GM18861 (cell line): ENCODE measurements around the gene TFAP2A.

ENCODE experiments used
- ATAC-seq: cut with Tn5 transposase; IDR thresholded peaks from one replicate; pipeline ENCODE4 v1.9.1; 2021; ENCODE audit not compliant: unreplicated experiment

TFAP2A gene

DNA sequence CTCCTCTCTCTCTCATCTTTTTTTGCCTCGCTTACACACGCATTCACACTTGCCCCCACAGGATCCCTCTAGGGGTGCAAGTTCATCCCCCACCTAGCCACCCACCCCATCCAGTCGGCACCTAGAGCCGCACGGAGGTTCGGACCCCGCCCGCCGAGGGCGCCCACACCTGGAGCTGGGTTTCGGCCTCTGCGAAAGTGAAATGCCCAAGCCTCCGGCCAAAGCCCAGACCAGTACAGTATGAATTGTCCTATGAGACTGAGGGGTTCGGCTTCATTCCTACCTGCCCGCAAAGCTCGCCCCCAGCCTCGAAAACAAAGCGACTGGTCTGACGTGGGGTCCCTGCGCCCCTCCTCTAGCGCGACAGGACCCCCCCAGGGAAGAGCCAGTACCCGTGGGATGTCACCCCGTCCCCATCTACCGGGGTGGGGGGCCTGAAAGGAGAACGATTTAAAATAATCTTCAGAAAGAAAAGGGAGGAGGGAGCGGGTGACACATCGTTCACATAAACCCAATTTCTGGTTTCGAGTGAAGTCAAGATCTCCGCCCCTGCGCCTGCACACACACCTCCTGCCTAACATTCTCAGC, 1.5 kb downstream of the TFAP2A start:
- no peak for ATAC-seq

DNA sequence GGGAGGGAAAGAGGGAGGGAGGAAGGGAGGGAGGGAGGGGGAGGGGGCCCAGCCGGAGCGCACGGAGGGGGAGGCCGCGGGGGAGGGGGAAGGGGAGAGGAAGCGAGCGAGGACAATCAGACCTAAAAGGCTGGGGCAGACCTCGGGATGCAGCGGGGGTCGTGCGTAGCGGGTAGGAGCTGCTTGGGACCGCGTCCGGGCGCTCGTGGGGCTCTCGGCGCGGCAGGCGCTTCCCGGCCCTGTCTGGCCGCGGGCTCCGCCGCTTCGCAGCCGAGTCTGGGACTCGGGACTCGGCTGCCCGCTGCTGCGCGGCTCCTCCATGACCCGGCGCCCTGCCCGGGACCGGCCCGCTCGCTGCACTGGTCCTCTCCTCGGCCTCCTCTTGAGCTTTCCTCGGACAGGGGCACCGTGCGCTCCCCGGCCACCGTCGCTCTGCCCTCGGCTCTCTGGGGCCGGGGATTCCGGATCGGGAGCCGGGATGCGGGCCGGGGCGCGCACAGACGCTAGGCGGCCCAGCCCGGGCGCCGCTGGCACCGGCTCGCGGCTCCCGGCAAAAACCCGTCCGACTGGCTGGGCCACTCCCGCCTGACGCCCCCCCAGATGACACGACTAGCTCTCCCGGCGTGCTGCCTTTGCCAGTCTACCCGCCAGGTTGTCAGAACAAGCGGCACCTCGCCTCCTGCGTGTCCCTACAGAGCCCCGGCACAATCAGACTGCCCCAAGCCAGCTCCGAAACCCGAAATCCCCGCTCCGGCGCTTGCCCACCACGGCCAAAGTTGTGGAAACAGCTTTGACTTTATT, 2.2 kb downstream of the TFAP2A start:
- no peak for ATAC-seq

DNA sequence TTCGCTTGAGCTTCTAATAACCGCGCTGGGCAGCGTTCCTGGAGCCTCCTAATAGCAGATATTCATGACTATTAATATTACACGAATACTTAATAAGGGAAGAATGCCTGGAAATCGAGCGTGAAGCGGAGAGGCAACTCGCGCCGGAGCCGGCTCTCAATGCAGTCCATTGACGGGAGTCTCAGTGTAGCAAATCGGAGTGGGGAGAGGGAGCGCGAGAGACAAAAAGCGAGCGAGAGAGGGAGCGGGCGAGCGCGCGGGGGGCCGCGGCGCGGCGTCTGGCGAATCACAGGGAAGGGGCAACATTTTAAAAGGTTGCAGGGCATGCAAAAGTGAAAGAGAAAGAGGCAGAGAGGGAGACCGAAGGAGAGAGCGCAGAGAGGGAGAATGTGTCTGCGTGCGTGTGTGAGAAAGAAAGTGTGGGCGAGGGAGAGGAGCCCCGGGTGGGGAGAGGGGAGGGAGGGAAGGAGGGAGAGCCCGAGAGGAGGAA, 2.9 kb downstream of the TFAP2A start:
- ATAC-seq = peak; percentile 75

DNA sequence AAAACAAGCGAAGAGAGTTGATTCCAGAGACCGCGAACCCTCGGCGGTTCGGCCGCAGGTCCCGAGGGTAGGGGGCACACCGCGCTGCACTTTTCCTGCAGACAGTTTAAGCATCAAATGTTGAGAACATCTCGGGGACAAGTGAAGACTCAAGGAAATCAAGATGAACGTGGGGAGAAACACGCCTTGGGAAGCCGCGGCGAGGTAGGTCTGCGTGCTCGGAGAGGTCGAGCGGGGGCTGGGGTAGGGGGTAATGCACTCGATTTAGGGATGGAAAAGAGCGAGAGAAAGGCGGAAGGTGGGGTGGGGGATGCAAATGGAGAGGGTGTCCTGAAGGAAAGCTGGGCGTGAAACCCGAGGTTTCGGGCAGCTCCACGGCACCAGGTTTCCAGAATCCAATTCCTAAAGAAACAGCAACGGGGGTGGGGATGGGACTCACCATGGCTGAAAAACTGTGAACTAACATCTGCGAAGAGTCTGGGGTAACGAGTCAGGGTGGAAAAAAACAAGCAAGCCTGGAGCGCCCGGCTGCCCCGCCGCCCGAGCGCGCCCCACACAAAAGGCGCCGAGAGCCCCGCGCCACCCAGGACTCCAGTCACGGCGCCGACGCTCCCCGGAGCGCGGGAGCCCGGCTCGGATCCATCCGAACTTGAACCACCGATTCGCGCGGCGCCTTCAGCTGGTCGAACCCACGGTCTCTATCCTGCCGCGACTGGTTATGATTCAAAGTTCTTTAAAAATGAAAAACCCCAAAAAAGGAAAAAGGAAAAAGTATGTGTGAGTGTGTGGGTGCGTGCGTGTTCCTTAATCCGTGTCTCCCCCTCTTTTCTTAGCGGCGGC, 3.5 kb downstream of the TFAP2A start:
- ATAC-seq = no peak

DNA sequence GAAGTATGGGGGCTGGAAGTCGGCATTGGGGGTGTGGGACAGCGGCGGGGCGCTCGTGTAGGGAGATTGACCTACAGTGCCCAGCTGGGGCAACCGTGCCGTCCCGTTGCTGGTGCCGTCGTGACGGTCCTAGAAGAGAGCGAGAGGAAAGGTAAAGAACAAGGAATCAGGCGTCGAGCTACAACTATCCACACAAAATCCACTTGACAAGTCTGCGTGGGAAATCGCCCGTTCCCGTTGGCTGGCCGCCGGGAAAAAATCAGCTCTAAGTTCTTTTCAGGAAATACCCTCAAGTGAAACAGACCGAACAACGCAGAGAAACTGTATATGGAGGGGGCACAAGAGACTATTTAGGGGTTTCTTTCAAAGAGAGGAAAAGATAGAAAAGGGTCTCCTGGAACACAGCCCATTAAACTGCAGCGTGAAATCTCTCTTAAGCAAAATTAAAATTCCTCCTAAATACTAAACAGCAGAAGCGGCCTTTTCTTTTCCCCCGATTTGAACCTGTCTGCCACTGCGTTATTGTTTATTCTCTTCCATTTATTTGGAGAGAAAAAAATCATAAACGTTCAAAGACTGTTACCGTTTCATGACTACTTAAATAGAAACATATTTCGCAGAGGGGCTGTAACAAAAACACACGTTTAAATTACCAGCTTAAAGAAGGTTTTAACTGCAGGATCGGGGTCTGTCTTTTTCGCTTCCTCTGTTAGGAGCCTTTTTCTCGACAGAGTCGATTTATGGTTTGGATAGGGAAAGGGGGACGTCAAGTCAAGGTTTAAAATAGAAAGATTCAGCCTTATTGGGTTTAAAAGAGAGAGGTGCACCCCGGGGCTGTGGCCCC, 4.4 kb downstream of the TFAP2A start:
- no peak for ATAC-seq

DNA sequence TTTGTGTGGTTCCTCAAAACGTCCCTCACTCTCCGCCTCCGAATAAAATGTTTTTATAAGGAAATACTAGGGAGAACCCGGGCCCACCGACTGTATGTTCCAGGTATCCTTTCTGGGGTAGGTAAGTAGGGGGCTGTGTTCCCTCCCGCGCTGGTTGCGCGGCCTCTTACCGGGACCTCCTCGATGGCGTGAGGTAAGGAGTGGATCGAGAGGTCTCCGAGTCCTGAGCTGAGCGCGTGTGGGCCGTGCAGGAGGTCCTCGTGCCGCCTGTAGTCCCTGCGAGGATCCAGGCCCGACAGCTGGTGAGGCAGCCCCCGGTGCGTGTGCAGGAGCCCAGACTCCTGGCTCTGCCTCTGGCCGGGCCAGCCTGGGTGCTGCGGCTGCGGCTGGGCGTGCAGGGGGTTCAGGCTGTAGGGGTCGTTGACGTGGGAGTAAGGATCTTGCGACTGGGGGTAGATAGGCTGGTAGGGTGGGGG, 5.1 kb downstream of the TFAP2A start:
- no peak for ATAC-seq

DNA sequence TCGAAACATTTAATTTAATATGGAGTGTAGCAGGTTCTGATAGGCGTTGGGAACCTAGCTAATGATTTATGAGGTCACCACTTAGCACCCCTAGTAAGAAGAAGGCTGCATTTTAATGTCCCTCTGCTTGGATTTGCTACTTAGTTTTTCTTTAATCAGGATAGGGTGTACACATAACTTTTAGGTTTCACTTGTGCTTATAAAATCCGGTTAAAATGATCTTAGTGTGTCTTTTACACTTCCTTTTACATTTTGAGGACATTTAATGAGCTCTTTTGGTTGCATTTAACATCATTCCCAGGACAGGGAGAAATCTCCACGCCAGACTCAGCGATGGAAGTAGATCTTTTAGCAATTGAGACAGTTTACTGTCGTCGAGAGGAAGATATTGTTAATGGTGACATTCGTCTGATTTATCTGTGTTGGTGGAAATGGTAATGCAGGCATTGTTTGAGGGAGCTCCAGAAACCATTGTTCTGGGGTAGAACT, 5.6 kb downstream of the TFAP2A start:
- ATAC-seq = no peak

DNA sequence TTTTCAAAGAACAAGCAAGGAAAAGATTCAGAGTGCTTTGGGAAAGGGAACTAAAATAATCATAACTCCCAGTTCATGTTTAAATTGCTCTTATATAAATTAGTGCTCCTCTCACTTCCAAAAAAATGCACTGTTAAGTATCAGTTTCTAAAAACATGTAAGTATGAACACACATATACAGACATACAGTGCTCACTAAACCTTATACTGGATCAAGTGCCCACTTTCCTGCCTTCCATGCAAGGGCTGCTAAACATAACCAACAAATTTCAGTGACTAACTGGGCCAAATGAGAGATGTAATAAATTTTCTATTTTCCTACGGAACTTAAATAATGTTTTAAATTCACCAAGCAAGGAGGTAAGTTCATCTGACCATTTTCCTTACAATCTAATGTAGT, 6.4 kb downstream of the TFAP2A start:
- ATAC-seq = no peak

DNA sequence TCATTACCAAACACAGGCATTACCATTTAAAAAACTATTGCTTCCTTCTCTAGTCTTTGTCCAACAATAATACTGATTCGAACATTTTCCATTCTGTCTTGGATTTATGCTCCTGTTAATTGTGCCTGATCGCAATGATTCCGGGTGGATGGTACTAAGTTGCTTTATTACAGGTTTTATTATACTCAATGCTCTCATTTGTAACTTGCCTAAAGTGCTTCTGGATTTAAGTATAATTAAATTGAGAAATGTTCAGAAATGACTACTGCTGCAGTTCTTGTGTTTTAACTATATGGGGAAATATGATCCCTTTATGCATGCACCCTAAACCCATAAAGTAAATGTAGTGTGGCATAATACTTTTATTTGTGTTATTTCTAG, 7.2 kb downstream of the TFAP2A start:
- no peak for ATAC-seq

DNA sequence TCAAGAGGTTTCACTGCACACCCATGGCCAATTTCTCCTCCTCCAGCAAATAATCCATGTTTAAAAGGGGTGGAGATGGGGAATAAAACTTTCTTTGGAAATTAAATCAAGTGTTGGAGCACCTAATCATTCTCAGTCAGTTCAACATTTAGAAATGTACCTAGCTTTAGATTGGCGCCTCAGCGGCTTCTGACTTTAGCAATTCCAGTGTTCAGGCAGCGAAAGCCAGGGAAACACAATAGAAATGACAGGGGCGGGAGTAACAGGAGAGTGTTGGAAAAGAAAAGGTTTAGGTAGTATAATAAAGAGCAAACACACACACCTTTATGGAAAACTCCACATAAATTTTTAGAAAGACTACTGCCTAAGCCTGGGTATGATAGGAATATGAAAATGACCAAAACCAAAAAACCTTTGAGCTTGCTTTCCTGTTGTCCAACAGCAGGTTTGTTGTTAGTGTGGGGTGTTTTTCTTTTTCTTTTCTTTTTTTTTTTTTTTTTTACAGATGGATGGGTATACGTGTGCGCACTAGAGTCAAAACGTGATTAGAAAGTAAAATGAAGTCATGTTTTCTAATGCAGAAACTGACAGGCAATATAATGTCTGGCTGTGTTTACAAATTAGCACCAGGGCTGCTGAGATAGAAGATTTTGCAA, 7.7 kb downstream of the TFAP2A start:
- ATAC-seq = no peak

DNA sequence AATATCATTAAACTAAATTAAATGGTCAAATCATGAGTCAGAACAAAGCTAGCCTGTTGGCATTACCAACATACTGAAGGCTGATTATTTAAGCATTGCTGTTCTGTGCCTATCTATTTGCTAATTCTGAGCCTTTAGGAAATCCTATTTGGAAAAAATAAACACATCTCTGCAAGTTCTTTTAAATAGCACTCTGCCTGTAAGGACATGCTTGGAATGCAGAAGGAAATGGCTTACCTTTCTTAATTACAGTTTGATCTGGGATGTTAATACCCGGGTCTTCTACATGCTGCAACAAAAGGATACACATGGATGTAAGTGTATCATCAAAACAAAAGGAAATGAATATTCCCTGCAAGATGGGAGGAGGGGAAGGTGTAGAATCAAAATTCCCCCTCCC, 8.3 kb downstream of the TFAP2A start:
- no peak for ATAC-seq

DNA sequence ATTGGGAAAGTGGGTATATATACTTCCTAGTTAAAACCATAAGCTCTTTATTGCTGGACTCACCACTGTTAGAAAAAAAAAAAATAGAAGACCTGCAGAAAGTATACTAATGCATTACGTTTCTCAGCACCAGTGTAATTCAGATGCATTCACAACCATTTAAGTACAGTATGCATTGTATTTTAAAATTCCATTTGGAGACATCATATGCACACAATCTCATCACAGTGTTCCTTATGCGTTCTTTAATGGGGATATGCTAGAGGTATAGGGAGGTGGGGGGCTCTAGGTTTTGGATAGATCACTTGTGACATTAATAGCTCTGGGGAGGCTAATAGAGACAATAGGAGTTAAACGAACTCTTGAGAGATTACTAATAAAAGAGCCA, 9.4 kb downstream of the TFAP2A start:
- no peak for ATAC-seq

DNA sequence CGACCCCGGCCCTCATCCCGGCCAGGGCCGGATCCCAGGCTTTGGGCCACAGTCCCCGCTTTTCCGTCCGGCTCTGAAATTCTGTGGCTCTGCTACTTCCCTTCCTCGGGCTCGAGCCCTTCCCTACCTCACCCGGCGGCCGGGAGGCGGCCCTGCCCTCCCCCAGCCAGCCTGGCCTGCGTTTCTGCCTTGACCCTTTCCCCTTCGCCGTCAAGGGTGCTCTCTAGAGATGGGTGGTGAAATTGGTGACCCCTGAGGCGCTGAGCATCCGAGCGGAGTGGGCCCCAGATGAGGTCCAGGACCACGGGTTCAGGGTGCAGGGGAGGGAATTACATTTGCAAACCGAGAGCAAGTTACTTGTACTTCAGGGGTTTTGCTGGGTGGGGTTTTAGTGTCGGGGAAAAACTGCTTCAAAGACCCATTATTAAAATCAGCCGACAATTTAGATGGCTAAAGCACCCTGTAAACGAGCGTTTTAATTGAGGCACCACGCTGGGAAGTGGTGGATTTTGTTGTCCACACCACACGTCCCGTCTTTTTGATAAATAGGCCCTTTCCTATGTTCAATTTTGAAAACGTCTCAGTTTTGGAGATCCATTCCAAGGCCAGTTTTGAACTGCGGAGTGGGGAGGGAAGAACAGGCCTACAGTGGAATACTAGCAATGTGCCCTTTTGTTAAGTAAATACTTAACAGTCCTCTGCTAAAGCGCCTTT, 9.9 kb downstream of the TFAP2A start:
- no peak for ATAC-seq

DNA sequence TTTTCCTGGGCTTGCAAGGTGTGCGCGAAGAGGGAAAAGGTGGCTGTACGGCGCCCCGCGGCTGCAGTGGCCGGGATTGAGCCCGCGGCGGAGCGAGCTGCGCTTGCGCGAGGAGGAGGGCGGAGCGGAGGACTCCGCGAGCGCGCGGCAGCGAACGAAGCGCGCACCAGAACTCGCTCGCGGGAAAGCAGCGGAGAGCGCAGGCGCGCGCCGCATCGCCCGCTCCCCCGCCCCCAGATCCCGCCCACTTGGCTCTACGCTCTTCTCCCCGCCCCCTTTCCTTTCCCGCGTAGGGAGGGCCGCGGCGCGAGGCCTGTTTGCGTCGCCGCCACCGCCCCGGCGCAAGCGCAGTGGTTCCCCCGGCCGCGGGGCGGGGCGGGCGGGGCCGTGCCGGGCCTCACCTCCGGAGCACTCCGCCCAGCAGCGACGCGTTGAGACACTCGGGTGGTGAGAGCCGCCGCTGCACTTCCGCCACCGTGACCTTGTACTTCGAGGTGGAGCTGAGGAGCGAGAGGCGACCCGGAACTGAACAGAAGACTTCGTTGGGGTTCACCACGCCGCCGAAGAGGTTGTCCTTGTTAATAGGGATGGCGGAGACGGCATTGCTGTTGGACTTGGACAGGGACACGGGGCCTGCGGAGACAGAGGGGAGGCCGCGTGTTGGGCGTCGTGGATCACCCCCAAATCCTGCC, 10.6 kb downstream of the TFAP2A start:
- ATAC-seq = peak; percentile 92

DNA sequence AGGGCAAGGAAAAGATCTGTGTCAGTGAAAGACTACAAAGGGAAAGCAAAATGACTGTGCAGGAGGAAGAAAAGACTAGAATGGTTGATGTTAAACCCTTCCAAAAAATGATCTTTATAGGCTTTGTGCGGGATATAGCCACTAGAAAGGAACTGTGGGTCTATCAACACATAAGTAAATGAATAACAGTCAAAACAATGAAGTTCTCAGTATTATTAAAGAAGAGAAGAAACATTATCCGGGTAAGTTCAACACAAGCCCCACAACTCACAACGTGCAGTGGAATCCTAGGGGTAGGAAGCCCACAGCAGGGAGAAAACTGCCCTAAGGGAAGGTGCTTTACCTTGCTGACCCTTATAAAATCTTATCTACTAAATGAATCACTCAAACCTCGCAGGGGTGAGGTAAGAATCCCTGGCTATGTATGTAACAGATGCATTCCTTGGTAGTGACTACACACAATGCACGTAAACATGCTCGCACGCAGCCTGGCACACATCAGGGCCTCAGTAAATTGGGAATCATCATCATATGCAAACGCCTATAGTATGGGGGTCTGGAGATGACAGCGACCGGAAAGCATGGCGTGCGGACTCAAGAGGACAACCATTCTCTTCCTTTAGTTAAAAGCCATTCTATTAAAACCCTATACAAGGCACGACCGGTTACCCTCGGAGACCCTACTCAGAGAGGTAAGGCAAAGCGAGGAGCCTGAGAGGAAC, 11.3 kb downstream of the TFAP2A start:
- ATAC-seq = peak; percentile 13

DNA sequence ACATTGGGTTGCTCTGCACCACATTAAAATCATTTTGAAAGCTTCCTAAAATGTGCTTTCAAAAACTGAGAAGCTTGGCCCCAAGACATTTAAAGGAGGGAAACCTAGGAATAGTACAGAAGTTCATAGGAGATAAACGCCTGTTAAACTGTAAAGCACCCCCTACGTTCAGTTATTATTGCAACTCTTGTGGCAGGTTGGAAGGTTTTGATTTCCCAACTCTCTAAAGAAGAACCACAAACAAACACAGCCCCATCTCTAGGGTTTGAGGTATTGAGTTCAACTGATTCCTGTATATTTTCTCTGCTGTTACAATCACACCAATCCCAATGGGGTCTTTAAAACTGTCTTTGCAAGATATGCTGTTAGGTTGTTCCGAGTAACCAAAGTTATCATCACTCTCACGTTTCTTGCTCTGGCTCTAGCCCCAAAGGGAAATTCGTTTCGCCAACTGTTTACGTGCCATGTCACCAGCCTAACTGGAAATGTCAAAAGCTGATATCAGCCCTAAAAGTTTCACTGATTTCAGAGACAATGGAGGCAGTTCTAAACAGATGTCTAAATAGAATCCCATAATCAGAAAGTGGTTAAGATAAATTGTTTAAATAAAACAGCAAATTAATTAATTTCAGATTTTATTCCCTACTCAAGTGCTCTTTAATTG, 12.1 kb downstream of the TFAP2A start:
- ATAC-seq = no peak

DNA sequence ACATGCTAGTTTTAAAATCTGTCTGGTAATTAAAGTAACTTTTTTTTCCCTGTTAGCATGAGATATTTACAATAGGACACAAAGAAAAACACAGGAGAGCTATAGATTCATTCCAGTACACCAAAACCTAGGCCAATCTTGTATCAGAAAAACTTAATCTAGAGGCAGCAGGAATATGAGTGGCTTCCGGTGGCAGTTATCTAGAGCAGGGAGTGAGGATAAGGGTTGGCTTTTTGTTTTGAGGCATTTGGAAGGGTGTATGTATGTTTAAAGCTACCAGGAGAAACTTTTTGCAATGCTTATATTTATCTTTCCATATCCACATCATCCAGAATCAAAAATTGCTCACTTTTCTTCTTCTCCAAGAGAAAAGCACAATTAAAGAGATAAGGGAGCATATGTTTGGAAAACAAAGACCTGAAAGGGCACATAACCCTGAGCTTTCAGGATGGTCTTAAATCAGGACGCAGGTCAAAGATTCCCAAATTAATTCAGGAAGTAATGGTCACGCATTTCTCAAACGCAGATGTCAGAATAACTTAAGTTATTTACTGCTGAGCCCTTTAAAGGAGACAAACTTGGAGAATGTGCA, 13.1 kb downstream of the TFAP2A start:
- ATAC-seq = no peak
